Kidney glomerular epithelial cell (primary cell): Measurements from ENCODE around the gene NOS1AP.
A peak's percentile ranks its signal among the peaks of the same experiment; 100 is the strongest.
"Not testable (repeated sequence)": the region's sequence is repeated elsewhere in the genome, so short reads cannot be mapped to it uniquely, and the experiment has no call there.

ENCODE experiments used
- DNase-seq: peaks from one replicate; lab custom pipeline; 2025; lab: John Stamatoyannopoulos, UW

NOS1AP gene

GRCh38 chr1:162069334-162070093 is at the start of gene NOS1AP:
NOS1AP (plus strand) TSS chr1:162069691; CDS start chr1:162070178, 487 bp downstream.
- DNase-seq = peak; percentile 27

DNA sequence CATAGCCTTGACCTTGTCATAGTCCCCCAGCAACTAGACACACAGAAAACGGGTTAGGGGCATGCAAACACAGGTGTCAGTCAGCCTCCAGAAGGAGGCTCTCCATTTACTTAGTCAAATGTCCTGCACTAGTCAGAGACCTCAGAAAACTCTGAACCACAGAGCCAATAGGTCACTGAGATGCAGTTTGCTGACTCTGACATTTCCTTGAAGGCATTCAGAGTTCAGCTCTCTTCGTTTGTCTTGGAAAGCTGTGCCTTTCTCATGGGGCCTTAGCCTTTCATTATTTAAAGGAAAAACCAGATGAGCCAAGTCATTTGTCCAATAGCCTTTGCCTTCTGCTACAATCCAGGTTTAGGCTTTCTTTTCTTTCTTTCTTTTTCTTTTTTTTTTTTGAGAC is 49.3 kb upstream of the NOS1AP start:
- peak; percentile 3 for DNase-seq

DNA sequence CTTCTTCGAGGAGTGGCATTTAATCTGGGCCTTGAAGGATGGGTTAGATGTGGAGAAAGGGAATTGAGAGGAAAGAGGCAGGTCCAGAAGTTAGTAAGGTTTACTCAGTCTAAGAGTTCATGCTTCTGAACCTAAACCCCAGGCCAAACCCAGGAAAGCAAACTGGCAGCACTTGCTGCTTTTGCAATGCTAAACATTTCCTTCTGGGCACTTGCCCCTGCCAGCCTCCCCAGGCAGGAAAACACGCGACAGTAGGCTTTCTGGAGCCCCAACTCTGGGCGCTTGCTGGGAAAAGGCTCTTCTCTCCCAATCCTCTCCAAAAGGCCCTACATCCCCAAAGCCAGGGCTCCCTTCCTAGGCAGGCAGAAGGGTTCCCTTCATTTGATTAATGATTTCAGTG is 48.4 kb upstream of the NOS1AP start:
- DNase-seq = no peak

DNA sequence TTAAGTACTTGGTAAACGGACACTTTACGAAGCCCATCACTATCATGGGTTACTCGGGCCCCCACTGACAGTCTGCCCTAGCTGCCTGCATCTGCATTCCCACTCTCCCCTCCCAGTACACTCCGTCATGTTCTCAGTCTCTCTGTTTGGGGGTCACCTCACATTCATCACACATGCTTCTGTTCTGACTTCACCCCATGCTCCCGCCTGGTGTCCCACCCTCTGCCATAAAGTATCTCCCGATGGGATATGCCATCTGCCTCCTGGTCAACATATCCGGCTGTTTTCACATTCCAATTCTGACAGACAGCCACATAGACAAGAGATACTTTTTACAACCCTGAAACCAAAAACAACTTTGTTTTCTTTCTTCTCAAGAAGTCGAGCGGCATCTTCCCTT is 46.9 kb upstream of the NOS1AP start:
- no peak for DNase-seq

DNA sequence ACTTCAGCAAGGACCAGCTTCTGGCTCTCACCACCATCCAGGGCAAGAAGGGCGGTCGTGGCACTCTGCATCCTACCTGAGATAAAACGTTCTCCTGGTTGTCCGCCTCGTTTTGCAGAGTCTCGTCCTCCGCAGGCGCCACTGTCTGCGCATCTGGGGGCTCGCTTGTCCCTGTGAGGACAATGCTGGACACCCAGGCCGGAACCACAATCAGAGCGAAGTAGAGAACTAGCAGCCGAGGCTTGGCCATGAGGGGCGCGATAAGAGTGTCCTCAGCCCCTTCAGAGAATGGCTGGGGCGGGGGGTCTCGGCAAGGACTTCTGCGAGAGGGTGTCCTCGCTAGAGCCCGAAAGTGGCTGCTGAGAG is 46.3 kb upstream of the NOS1AP start:
- DNase-seq = no peak

GRCh38 chr1:162023547-162024501 is 45.7 kb upstream of the NOS1AP start, which contains the start of gene OLFML2B:
OLFML2B (minus strand) TSS chr1:162023869; CDS start chr1:162023430, 439 bp downstream.
- peak; percentile 90 for DNase-seq

DNA sequence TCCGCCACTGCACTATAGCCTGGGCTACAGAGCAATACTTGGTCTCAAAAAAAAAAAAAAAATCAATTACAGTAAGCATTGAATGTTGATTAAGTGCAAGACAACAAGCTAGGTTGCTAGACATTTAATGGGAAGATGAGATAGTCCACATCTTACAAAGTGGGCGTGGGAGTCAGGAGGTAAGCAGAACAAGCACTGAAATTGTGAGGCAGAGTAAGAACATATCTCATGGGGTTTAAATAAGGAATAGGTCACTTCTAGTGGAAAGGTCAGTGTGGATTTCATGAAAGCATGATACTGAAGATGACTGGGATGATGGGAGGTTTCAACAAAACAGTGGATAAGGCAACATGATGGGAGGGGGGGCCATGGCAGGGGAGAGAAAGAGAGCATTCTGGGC is 44.0 kb upstream of the NOS1AP start:
- no peak for DNase-seq

DNA sequence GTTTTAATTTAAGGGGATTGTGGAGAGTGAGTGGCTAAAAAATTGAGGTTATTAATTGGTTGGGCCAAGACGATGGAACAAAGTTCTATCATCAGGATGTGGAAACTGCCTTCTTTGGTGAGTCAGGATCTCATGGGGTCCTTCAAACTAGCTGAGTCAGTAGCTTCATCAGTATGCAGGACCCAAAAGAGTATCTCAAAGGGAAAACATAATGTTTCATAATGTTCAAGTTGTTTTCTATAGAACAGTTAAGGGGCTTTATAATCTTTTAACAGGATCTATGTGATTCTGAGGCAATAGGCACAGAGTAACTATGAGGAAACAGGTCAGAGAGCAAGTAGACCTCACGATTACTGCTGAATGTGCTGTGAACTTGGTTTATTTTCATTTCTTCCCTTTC is 42.6 kb upstream of the NOS1AP start:
- DNase-seq = no peak

GRCh38 chr1:162028726-162029125 is 40.8 kb upstream of the NOS1AP start:
- DNase-seq = no peak

- no peak for DNase-seq
These were observed 40.3 kb upstream of the NOS1AP start for GRCh38 chr1:162029157-162029556.

DNA sequence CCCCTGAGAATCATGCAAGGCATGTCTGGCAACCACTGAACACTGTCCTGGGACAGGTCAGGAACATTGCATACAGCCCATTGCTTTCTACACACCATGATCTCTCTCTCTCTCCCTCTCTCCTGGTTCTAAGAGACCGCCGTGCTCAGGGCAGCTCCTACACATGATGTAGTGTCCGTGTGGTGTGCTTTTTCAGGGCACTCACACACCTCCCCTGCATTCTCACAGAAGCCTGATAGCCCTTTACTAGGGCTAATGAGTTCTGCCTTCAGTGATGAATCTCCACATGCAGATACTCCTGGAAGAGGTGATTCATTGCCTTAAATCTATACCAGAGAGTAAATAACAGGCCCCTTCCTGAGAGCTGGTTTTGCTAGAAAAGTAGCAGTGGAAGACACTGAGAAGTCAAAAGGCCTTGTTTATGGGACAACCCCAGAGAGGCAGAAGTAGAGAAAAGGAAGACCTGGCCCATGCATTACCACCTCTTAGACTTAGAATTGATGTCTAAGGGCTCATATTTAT is 38.7 kb upstream of the NOS1AP start:
- peak; percentile 3 for DNase-seq

GRCh38 chr1:162033428-162033827 is 36.1 kb upstream of the NOS1AP start:
- peak; percentile 44 for DNase-seq

DNA sequence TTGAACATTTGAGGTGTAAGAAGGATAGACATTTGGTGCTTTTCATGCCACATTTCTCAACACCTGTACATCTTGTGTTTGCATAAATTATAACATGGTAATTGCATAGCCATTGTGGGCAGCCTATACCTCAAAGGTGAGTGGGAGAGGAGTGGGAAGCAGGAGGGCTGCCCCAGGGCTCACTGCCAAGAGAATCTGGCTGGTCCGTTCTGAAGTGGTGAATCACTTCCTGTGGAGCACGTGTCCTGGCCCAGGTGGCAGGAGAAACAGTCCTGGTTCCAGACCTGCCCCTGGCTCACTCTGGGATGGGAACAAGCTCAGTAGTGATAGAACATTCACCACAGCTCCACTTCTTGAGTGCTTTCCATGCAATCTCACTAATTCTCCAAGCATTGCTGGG is 34.2 kb upstream of the NOS1AP start:
- DNase-seq = peak; percentile 11

- no peak for DNase-seq
These were observed 33.3 kb upstream of the NOS1AP start for GRCh38 chr1:162036163-162036562.

GRCh38 chr1:162038624-162039023 is 30.9 kb upstream of the NOS1AP start:
- no peak for DNase-seq

DNA sequence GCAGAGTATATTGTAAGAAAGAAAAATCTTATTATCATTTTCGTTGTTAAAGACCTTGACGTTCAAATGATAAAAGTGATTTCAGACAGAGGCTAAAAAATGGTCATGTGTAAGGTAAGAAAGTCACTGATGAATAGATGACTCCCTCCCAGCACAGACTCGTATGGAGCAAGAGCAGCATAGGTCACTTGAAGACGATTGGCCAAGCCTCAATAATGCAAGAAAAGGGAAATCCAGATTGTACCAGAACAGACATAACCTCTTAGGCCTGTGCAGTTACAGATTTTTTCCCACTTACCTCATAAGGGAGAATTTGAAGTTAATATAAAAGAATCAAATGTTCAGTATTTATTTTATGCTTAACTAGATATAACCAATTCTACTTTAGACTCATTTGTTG is 29.5 kb upstream of the NOS1AP start:
- no peak for DNase-seq

DNA sequence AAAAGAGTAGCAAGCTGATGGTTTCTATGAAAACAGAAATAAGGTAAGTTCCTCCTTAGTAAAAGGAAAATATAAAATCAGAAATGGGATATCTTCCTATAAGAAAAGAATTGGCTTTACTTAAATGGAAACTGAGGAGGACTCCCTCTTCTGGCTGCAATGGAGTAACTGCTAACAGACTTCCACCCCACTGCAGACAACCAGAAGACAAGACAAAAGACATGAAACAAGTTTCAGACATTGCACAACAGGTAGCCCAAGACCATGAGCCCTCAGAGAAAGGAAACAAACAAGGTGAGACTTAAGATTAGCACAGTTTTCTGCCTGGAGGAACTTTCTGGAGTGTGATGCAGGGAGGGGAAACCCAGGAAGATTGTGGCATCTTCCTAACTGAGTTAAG is 28.8 kb upstream of the NOS1AP start:
- peak; percentile 6 for DNase-seq

DNA sequence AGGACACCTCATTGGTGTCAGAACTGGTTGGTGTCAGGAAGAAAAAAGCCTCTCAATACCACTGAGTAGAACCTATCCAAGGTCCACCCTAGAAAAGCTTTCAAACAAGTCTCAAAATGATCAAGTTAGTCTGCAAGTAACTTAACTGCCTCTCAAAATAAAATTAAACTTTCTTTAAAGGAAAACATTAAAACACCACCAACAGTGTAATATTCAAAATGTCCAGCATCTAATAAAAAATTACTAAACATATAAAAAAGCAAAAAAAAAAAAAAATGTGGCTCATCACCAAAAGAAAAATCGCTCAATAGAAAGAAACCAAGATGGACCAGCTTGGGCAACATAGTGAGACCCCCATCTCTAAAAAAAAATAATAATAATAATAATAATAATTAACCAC is 27.1 kb upstream of the NOS1AP start:
- DNase-seq = no peak

- DNase-seq = no peak
These were observed 22.6 kb upstream of the NOS1AP start for GRCh38 chr1:162046921-162047320.

- not testable (repeated sequence) for DNase-seq
These were observed 15.5 kb upstream of the NOS1AP start for GRCh38 chr1:162053949-162054348.

DNA sequence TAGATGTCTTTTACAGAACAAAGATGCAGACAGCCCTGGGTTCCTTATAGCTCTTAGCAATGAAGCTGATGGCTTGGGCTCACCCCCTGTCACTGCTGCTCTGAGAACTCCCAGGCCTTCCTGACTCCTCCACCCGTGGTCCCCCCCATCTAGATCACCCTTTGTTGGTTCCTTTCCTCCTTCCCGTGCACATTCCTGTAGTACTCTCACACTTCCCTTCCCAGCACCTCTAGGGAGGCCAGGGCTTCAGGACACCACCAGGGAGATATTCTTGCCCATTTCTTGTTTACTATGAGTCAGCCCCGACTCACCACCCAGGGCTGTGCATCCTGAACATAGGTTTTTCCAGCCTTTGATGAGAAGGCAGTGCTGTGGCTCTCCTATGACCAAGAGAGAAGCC is 14.4 kb upstream of the NOS1AP start:
- peak; percentile 77 for DNase-seq

DNA sequence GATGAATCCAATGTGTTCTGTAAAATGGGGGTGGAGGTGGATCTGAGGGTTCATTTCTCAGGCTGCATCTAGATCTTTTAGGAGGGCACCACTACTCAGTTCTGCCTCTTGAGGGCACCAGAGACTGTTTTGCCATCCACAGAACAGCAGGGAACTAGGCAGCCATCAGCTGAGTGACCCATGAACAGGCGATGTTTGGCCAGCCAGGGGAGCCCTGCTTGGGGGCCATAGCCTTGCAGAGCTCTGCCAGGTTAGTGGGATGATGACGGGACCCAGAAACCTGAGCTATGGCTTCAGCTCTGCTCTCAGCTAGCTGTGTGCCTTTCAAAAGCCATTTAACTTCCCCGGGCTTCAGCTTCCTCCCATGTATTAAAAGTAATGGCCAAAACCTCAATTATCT is 13.4 kb upstream of the NOS1AP start:
- peak; percentile 69 for DNase-seq

GRCh38 chr1:162056579-162056978 is 12.9 kb upstream of the NOS1AP start:
- DNase-seq = no peak
